WTC11 (cell line): Measurements from ENCODE around the gene GABBR2.

ENCODE experiments used
- TF ChIP-seq, protein P1 (sequence below): sonication (generic); formaldehyde crosslinking; IDR thresholded peaks from 2 replicates; pipeline ENCODE4 v1.8.1; 2023; ENCODE audit warnings: mild to moderate bottlenecking, missing genetic modification reagents, moderate library complexity
- TF ChIP-seq, protein P2 (sequence below): sonication (generic); formaldehyde crosslinking; IDR thresholded peaks from 2 replicates; pipeline ENCODE4 v1.8.1; 2023; ENCODE audit warnings: mild to moderate bottlenecking, missing genetic modification reagents

DNA sequence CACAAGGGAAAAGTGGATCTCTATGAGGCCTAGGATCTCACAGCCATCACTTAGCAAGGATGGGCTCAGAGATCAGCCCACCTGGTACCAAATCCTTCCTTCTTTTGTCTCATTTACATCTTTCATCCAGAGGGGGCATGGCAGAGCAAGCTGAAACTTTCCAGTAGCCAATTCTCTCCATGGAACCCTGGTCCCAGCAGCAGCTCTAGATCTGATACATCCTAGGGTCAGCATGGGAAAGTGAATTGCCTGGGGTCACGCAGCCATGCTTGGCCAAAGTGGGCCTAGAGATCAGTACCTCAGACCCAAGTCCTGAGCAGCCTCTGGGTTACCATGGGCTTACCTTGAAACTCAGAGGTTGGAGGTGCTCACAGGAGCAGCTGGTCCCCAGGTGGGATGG is 170.5 kb downstream of the GABBR2 start:
- TF ChIP-seq, protein P1, sequence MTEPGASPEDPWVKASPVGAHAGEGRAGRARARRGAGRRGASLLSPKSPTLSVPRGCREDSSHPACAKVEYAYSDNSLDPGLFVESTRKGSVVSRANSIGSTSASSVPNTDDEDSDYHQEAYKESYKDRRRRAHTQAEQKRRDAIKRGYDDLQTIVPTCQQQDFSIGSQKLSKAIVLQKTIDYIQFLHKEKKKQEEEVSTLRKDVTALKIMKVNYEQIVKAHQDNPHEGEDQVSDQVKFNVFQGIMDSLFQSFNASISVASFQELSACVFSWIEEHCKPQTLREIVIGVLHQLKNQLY (CRISPR knock-in tag): no peak
- TF ChIP-seq, protein P2, sequence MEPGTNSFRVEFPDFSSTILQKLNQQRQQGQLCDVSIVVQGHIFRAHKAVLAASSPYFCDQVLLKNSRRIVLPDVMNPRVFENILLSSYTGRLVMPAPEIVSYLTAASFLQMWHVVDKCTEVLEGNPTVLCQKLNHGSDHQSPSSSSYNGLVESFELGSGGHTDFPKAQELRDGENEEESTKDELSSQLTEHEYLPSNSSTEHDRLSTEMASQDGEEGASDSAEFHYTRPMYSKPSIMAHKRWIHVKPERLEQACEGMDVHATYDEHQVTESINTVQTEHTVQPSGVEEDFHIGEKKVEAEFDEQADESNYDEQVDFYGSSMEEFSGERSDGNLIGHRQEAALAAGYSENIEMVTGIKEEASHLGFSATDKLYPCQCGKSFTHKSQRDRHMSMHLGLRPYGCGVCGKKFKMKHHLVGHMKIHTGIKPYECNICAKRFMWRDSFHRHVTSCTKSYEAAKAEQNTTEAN (CRISPR knock-in tag): no peak
